Panc1 (cell line): ENCODE data around the gene DNAJA4. TPM values are rescaled to one million over a fixed set of nuclear protein-coding genes. Genes with fewer than 3 reads are reported as not detected.

Source experiments
- ATAC-seq: fragments of 200-7000 bp; cut with Tn5 transposase; 2 replicates; pipeline ENCODE4 v1.9.1; 2020; ENCODE audit warnings: mild to moderate bottlenecking, moderate library complexity
- BruUV-seq: library from RNA; stranded (reverse); fragments of 400-500 nt; replicated peaks from 2 replicates; lab custom pipeline; 2021; lab: Mats Ljungman, UMichigan
- CTCF ChIA-PET: fragments of 300-600 bp; sonication (Branson Sonifier 250); formaldehyde crosslinking; loops from one replicate; lab custom pipeline; 2022; ENCODE audit warnings: antibody characterized with exemption; lab: Charles Lee
- POLR2A ChIA-PET: fragments of 300-600 bp; sonication (Branson Sonifier 250); formaldehyde crosslinking; loops from one replicate; lab custom pipeline; 2022; ENCODE audit warnings: antibody characterized with exemption; lab: Charles Lee
- DNase-seq: peaks from one replicate; pipeline ENCODE4 v3.0.0-alpha.2; 2010; ENCODE audit warnings: low read depth, low spot score
- H3K27ac ChIP-seq: 2 replicates; pipeline ENCODE4 v1.5.1; 2011; ENCODE audit warnings: mild to moderate bottlenecking, low read length, inconsistent platforms
- H3K27me3 ChIP-seq: fragments of 200-500 bp; sonication (Bioruptor generic); 2 replicates; pipeline ENCODE4 v1.6.0; 2014; ENCODE audit warnings: low read length, inconsistent platforms; ENCODE audit not compliant: control insufficient read depth, insufficient read depth
- H3K36me3 ChIP-seq: fragments of 200-500 bp; sonication (Bioruptor generic); 2 replicates; pipeline ENCODE4 v1.5.1; 2014; ENCODE audit warnings: inconsistent platforms, mild to moderate bottlenecking, low read length, moderate library complexity; ENCODE audit not compliant: control insufficient read depth, insufficient read depth
- H3K4me1 ChIP-seq: 2 replicates; pipeline ENCODE4 v1.5.1; 2011; ENCODE audit warnings: inconsistent platforms, mild to moderate bottlenecking, low read length, moderate library complexity; ENCODE audit not compliant: control insufficient read depth, insufficient read depth
- H3K4me3 ChIP-seq, 2 experiments: 2 replicates each; pipeline ENCODE4 v1.5.1; 2011 to 2012; ENCODE audit warnings: low read depth in 2 of 2, low read length in 2 of 2, mild to moderate bottlenecking in 2 of 2, inconsistent platforms in 1 of 2, moderate library complexity in 1 of 2
- H3K9me3 ChIP-seq: fragments of 200-500 bp; sonication (Bioruptor generic); 2 replicates; pipeline ENCODE4 v1.5.1; 2014; ENCODE audit warnings: low read depth, mild to moderate bottlenecking, inconsistent platforms, low read length, moderate library complexity; ENCODE audit not compliant: control insufficient read depth, insufficient read depth
- POLR2AphosphoS5 ChIP-seq: IDR thresholded peaks from 2 replicates; pipeline ENCODE4 v1.6.1; 2012; ENCODE audit warnings: mild to moderate bottlenecking, low read depth, low read length, moderate library complexity
- SIN3A ChIP-seq: IDR thresholded peaks from 2 replicates; pipeline ENCODE4 v1.6.1; 2012; ENCODE audit warnings: low read depth, mild to moderate bottlenecking, low read length, moderate library complexity, borderline replicate concordance; ENCODE audit not compliant: insufficient read depth
- TCF7L2 ChIP-seq: IDR thresholded peaks from 2 replicates; pipeline ENCODE4 v1.6.1; 2011; ENCODE audit warnings: mild to moderate bottlenecking, low read depth, low read length, inconsistent platforms
- in situ Hi-C: cut with HindIII; loops from 2 replicates; pipeline ENCODE4 v1.10.0; 2016; ENCODE audit warnings: low sequenced_read_pairs, low pct_unique_long_range_greater_than_20kb
- intact Hi-C: fragments of 100-400 bp; cut with micrococcal nuclease; formaldehyde crosslinking; loops from one replicate; pipeline ENCODE4 v1.10.0; 2022; ENCODE audit not compliant: unreplicated experiment
- total RNA-seq: library from RNA; stranded (reverse); gene quantifications from one replicate; pipeline ENCODE4 v1.2.1, GENCODE V29; 2021; ENCODE audit not compliant: unreplicated experiment
- TF ChIP-seq, protein P1 (sequence below): fragments of 450-650 bp; IDR thresholded peaks from 2 replicates; pipeline ENCODE4 v1.5.1; 2017; ENCODE audit warnings: mild to moderate bottlenecking
- TF ChIP-seq, protein P2 (sequence below), 2 experiments: IDR thresholded peaks; 2 replicates each; pipeline ENCODE4 v1.6.1; 2011 to 2012; ENCODE audit warnings: low read depth in 2 of 2, control low read depth in 1 of 2, low read length in 1 of 2, mild to moderate bottlenecking in 1 of 2, moderate library complexity in 1 of 2; ENCODE audit not compliant: insufficient read depth in 1 of 2

DNAJA4 gene
- total RNA-seq, 1 experiment from 2014 or later, result 11.1 TPM

DNA sequence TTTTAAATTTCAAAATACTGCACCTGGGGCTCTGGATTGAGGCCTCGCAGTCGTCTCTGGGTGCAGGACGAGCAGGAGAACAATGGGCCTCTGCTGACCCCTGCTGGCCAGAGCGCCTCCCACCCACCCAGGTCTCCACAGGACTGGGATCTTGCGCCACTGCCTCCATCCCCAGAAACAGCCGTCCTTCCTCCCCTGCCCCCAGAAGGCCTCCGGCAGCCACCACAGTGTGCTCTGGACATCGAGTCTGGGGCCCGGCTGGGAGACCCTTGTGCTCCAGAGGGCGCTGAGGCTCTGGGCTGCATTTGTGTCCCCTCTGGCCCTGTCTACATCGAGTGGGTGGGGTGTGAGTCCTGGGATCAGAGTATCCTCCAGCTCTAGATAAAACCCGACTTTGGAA is 23.3 kb upstream of the DNAJA4 start:
- no peak overlapping the region for H3K4me3 ChIP-seq
- CTCF ChIA-PET, result interaction anchor here (0.5 to 2.6 kb wide), 13 partner anchors 17 to 282 kb away, joined by 3 to 19 read pairs (median 6); no protein-coding TSS in a partner anchor
- ATAC-seq (peak; percentile 99), DNase-seq (peak; percentile 64)
- in situ Hi-C loops (no loop called here), intact Hi-C loops (loop anchor here (1.0 to 5.0 kb wide), 4 partner anchors 64 to 282 kb away; partner anchors contain the start of gene CIB2)
- no TSS peak for BruUV-seq
- POLR2A ChIA-PET, result interaction anchor here (0.7 kb wide), 3 partner anchors 9 to 110 kb away, joined by 3 to 6 read pairs (median 6); no protein-coding TSS in a partner anchor
- no peak overlapping the region for H3K27ac ChIP-seq
- no peaks in the 10 kb centered on the region for H3K9me3 ChIP-seq
- no peaks in the 10 kb centered on the region for H3K36me3 ChIP-seq
- H3K27me3 ChIP-seq, result no peaks in the 10 kb centered on the region
- no peaks in the 10 kb centered on the region for H3K4me1 ChIP-seq
- TF ChIP-seq POLR2AphosphoS5 (no peak), TCF7L2 (no peak), SIN3A (no peak)
- TF ChIP-seq, protein P1, sequence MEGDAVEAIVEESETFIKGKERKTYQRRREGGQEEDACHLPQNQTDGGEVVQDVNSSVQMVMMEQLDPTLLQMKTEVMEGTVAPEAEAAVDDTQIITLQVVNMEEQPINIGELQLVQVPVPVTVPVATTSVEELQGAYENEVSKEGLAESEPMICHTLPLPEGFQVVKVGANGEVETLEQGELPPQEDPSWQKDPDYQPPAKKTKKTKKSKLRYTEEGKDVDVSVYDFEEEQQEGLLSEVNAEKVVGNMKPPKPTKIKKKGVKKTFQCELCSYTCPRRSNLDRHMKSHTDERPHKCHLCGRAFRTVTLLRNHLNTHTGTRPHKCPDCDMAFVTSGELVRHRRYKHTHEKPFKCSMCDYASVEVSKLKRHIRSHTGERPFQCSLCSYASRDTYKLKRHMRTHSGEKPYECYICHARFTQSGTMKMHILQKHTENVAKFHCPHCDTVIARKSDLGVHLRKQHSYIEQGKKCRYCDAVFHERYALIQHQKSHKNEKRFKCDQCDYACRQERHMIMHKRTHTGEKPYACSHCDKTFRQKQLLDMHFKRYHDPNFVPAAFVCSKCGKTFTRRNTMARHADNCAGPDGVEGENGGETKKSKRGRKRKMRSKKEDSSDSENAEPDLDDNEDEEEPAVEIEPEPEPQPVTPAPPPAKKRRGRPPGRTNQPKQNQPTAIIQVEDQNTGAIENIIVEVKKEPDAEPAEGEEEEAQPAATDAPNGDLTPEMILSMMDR, result peak; percentile 95
- TF ChIP-seq, protein P2, sequence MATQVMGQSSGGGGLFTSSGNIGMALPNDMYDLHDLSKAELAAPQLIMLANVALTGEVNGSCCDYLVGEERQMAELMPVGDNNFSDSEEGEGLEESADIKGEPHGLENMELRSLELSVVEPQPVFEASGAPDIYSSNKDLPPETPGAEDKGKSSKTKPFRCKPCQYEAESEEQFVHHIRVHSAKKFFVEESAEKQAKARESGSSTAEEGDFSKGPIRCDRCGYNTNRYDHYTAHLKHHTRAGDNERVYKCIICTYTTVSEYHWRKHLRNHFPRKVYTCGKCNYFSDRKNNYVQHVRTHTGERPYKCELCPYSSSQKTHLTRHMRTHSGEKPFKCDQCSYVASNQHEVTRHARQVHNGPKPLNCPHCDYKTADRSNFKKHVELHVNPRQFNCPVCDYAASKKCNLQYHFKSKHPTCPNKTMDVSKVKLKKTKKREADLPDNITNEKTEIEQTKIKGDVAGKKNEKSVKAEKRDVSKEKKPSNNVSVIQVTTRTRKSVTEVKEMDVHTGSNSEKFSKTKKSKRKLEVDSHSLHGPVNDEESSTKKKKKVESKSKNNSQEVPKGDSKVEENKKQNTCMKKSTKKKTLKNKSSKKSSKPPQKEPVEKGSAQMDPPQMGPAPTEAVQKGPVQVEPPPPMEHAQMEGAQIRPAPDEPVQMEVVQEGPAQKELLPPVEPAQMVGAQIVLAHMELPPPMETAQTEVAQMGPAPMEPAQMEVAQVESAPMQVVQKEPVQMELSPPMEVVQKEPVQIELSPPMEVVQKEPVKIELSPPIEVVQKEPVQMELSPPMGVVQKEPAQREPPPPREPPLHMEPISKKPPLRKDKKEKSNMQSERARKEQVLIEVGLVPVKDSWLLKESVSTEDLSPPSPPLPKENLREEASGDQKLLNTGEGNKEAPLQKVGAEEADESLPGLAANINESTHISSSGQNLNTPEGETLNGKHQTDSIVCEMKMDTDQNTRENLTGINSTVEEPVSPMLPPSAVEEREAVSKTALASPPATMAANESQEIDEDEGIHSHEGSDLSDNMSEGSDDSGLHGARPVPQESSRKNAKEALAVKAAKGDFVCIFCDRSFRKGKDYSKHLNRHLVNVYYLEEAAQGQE (IDR thresholded peaks at IDR 0.05; ENCODE audit: insufficient read depth in 1 of 2, low read depth in 2 of 2, low read length in 1 of 2), result peak in 1 of 2 experiments; percentile 40; a peak in 1 of 4 replicates

DNA sequence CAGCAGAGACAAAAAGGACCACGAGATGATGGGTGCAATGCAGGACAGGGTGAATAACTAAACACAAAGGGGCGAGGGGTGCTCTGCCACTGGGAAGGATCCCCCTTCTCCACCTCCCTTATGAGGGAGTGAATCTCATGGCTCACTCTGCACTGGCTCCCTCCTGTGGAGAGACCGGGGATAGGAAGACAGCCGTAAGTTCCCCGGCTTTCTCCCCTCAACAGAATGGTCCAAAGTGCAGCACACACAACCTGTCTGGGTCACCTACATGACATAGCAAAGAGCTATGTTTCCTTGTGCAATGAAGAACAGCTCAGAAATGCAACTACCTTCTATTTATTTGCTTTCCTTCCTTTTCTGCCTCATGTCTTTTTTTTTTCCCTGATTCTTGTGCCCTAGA is 22.2 kb upstream of the DNAJA4 start:
- ATAC-seq (no peak; the same call in 1 of the 2 replicates), DNase-seq (no peak)
- in situ Hi-C loops (no loop called here), intact Hi-C loops (loop anchor here (5.0 kb wide), 1 partner anchor 110 kb away; the partner anchor contains the start of gene CIB2)
- BruUV-seq, result no TSS peak
- ChIA-PET CTCF (interaction anchor here (0.5 to 2.2 kb wide), 4 partner anchors 20 to 134 kb away, joined by 3 to 7 read pairs (median 6); no protein-coding TSS in a partner anchor), POLR2A (interaction anchor here (0.6 kb wide), 1 partner anchor 131 kb away, joined by 3 read pairs; no protein-coding TSS in a partner anchor)
- H3K4me3 ChIP-seq, result no peak overlapping the region
- no peaks in the 10 kb centered on the region for H3K4me1 ChIP-seq
- no peaks in the 10 kb centered on the region for H3K36me3 ChIP-seq
- no peaks in the 10 kb centered on the region for H3K9me3 ChIP-seq
- H3K27me3 ChIP-seq, result no peaks in the 10 kb centered on the region
- TF ChIP-seq, protein P1, result peak; percentile 70; the same call in 1 of the 2 replicates
- TF ChIP-seq, protein P2 (IDR thresholded peaks at IDR 0.05; ENCODE audit: insufficient read depth in 1 of 2, low read depth in 2 of 2, low read length in 1 of 2), result no peak
- TF ChIP-seq TCF7L2, result no peak
- H3K27ac ChIP-seq, result no peak overlapping the region
